ENCODE measurements around the gene UBR2.

DNA sequence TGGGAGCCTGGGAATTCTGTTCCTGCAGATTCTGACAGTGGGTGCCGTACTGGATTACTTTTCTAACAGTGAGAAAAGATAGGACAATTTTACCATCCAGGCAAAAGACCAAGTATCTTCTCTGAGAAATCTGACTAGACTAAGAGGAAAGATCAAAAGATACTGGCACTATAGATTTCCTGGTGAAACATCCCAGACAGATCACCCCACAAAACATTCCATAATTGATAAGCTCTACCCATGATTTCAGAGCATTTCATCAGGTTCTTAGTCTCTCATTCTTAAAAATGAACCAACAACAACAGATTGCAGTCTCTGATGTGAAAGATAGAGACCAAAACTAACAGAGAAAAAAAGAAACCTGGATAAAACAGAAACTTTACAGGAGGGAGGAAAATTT is 13.6 kb upstream of the UBR2 start:
- TF ChIP-seq, protein P1, sequence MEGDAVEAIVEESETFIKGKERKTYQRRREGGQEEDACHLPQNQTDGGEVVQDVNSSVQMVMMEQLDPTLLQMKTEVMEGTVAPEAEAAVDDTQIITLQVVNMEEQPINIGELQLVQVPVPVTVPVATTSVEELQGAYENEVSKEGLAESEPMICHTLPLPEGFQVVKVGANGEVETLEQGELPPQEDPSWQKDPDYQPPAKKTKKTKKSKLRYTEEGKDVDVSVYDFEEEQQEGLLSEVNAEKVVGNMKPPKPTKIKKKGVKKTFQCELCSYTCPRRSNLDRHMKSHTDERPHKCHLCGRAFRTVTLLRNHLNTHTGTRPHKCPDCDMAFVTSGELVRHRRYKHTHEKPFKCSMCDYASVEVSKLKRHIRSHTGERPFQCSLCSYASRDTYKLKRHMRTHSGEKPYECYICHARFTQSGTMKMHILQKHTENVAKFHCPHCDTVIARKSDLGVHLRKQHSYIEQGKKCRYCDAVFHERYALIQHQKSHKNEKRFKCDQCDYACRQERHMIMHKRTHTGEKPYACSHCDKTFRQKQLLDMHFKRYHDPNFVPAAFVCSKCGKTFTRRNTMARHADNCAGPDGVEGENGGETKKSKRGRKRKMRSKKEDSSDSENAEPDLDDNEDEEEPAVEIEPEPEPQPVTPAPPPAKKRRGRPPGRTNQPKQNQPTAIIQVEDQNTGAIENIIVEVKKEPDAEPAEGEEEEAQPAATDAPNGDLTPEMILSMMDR (conservative IDR thresholded peaks at IDR 0.05 in 1 of 2, IDR thresholded peaks at IDR 0.05 in 1 of 2; ENCODE audit: extremely low read depth in 1 of 2, insufficient read depth in 1 of 2, low read depth in 1 of 2, low read length in 2 of 2), result no peak
- TF ChIP-seq EZH2 (IDR thresholded peaks at IDR 0.05; ENCODE audit: borderline replicate concordance, low read length), result no peak
